Measurements from ENCODE around the gene VMO1. TPM values are rescaled to one million over a fixed set of nuclear protein-coding genes. Genes with fewer than 3 reads are reported as not detected.

The VMO1 gene
- polyA plus RNA-seq, 3 donors, result 0.54 to 2.1 (median 0.79) TPM

- Histone ChIP-seq H3K36me3 (replicated peaks in 1 of 2; ENCODE audit: control insufficient read depth in 1 of 2, insufficient read depth in 2 of 2, low read length in 2 of 2) (peaks cover 23 to 50% of the 10 kb centered on the region in 2 donors), H3K4me1 (ENCODE audit: control insufficient read depth in 1 of 2, insufficient read depth in 2 of 2, low read length in 2 of 2) (peaks cover 10 to 11% of the 10 kb centered on the region in 2 donors), H3K27me3 (ENCODE audit: control insufficient read depth in 2 of 2, insufficient read depth in 2 of 2, low read length in 2 of 2) (peaks cover 3 to 21% of the 10 kb centered on the region in 2 donors), H3K9me3 (replicated peaks in 1 of 2; ENCODE audit: control insufficient read depth in 1 of 2, insufficient read depth in 1 of 2, low read length in 2 of 2) (no peaks in the 10 kb centered on the region), H4K20me1 (ENCODE audit: insufficient read depth, low read length) (peaks cover 19% of the 10 kb centered on the region), H3K9ac (ENCODE audit: insufficient read depth, low read length, poor library complexity, severe bottlenecking) (no peak overlapping the region), H3K27ac (ENCODE audit: low read depth in 1 of 2, low read length in 2 of 2) (no peak overlapping the region), H2AFZ (ENCODE audit: insufficient read depth, low read depth, low read length, poor library complexity, severe bottlenecking) (no peak overlapping the region), H3K79me2 (ENCODE audit: insufficient read depth, low read length) (no peaks in the 10 kb centered on the region), H3K4me2 (replicated peaks; ENCODE audit: extremely low read depth, low read length, poor library complexity, severe bottlenecking) (no peak overlapping the region), H3K4me3 (replicated peaks in 1 of 3; ENCODE audit: low read depth in 2 of 3, low read length in 3 of 3) (no peak overlapping the region)
- peak overlapping the region in 1 of 7 donors; percentile 2 for H3K27ac Mint-ChIP-seq
- intact Hi-C loops (cut with micrococcal nuclease), result loop anchor here in 1 of 2 donors (10.0 kb wide), 1 partner anchor 74 kb away; no protein-coding TSS in a partner anchor
- peaks cover 0 to 4% (median 0%) of the 10 kb centered on the region in 7 donors for H3K9me3 Mint-ChIP-seq
- WGBS (ENCODE audit: insufficient coverage), result 55% methylated on average over 13 of the region's 13 CpGs
- H3K4me1 Mint-ChIP-seq, result peaks cover 24% of the 10 kb centered on the region
- DNase-seq, result no peak
- H3K4me3 Mint-ChIP-seq, result no peak overlapping the region
- H3K36me3 Mint-ChIP-seq, result peaks cover 59 to 60% of the 10 kb centered on the region in 2 donors
- peaks cover 21 to 29% (median 28%) of the 10 kb centered on the region in 3 donors for H3K27me3 Mint-ChIP-seq (ENCODE audit: low read depth in 3 of 3)
- TF ChIP-seq CTCF (IDR thresholded peaks at IDR 0.05), result no peak
These were observed 24.6 kb upstream of the VMO1 start for GRCh38 chr17:4810696-4811290.

DNA sequence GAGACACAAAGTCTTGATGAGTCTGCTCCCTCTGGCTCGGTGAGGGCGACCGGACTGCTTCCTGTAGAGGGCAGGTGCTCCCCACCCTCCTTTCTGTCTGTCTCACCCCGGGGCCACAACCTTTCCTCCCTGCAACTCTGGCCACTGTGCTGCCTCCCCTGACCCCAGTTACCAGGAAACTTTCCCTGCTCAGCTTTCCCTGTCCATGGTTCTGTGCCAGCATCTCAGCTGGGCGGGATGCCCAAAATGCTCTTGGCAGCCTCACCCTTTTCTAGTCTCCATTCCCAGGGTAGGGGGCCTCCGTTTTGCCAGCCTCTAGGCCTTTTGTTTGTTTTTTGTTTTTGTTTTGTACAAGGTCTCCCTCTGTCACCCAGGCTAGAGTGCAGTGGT is 22.2 kb upstream of the VMO1 start:
- no peak overlapping the region for H3K27ac ChIP-seq (ENCODE audit: low read depth in 1 of 2, low read length in 2 of 2)
- no peaks in the 10 kb centered on the region for H3K9me3 ChIP-seq (replicated peaks in 1 of 2; ENCODE audit: control insufficient read depth in 1 of 2, insufficient read depth in 1 of 2, low read length in 2 of 2)
- H4K20me1 ChIP-seq (ENCODE audit: insufficient read depth, low read length), result peaks cover 10% of the 10 kb centered on the region
- Mint-ChIP-seq H3K27ac (peak overlapping the region in 3 of 7 donors; percentile 26 to 59 (median 46)), H3K27me3 (ENCODE audit: low read depth in 3 of 3) (peaks cover 33 to 44% (median 44%) of the 10 kb centered on the region in 3 donors), H3K9me3 (peaks cover 0 to 4% (median 2%) of the 10 kb centered on the region in 7 donors), H3K4me3 (peak overlapping the region; percentile 86 to 90), H3K4me1 (peaks cover 24% of the 10 kb centered on the region), H3K36me3 (peaks cover 41 to 42% of the 10 kb centered on the region in 2 donors)
- TF ChIP-seq CTCF (IDR thresholded peaks at IDR 0.05), result no peak
- peaks cover 3 to 28% of the 10 kb centered on the region in 2 donors for H3K27me3 ChIP-seq (ENCODE audit: control insufficient read depth in 2 of 2, insufficient read depth in 2 of 2, low read length in 2 of 2)
- peaks cover 10 to 11% of the 10 kb centered on the region in 2 donors for H3K4me1 ChIP-seq (ENCODE audit: control insufficient read depth in 1 of 2, insufficient read depth in 2 of 2, low read length in 2 of 2)
- peaks cover 16 to 32% of the 10 kb centered on the region in 2 donors for H3K36me3 ChIP-seq (replicated peaks in 1 of 2; ENCODE audit: control insufficient read depth in 1 of 2, insufficient read depth in 2 of 2, low read length in 2 of 2)
- H3K4me2 ChIP-seq (replicated peaks; ENCODE audit: extremely low read depth, low read length, poor library complexity, severe bottlenecking), result peak overlapping the region; percentile 83
- H2AFZ ChIP-seq (ENCODE audit: insufficient read depth, low read depth, low read length, poor library complexity, severe bottlenecking), result no peak overlapping the region
- peak overlapping the region; percentile 80 for H3K9ac ChIP-seq (ENCODE audit: insufficient read depth, low read length, poor library complexity, severe bottlenecking)
- DNase-seq, result no peak
- no peaks in the 10 kb centered on the region for H3K79me2 ChIP-seq (ENCODE audit: insufficient read depth, low read length)
- intact Hi-C loops (cut with micrococcal nuclease), result loop anchor here (5.0 kb wide), 2 partner anchors 74 to 189 kb away; partner anchors contain the start of genes INCA1 (in 1 of the 2) and KIF1C (in 1 of the 2)
- H3K4me3 ChIP-seq (replicated peaks in 1 of 3; ENCODE audit: low read depth in 2 of 3, low read length in 3 of 3), result peak overlapping the region in 1 of 3 experiments; percentile 81
- WGBS (ENCODE audit: insufficient coverage), result 71% methylated on average over 4 of the region's 6 CpGs
